T-helper 17 cell (primary cell): Measurements from ENCODE around the gene STXBP6. TPM values are rescaled to one million over a fixed set of nuclear protein-coding genes. Genes with fewer than 3 reads are reported as not detected.

ENCODE experiments used
- ATAC-seq: fragments of 150-1000 bp; cut with Tn5 transposase; 2 replicates; pipeline ENCODE4 v1.10.0; 2021; ENCODE audit warnings: mild to moderate bottlenecking, moderate library complexity
- DNase-seq, 3 donors: peaks; one replicate each; pipeline versions ENCODE4 v3.0.0 to v3.0.0-alpha.2; 2020 to 2021
- H3K9me3 ChIP-seq: one replicate; pipeline ENCODE4 v1.7.0; 2013; ENCODE audit warnings: low read length, mild to moderate bottlenecking; ENCODE audit not compliant: control insufficient read depth, poor library complexity, severe bottlenecking
- H3K27ac Mint-ChIP-seq: one replicate; pipeline ENCODE4 v1.8.0; 2022; ENCODE audit warnings: mild to moderate bottlenecking, moderate library complexity, mixed read lengths
- H3K27me3 Mint-ChIP-seq: one replicate; pipeline ENCODE4 v1.8.0; 2022; ENCODE audit warnings: mixed read lengths
- H3K36me3 Mint-ChIP-seq: one replicate; pipeline ENCODE4 v1.8.0; 2022; ENCODE audit warnings: low read depth, mixed read lengths
- H3K4me1 Mint-ChIP-seq: one replicate; pipeline ENCODE4 v1.8.0; 2022; ENCODE audit warnings: mild to moderate bottlenecking, mixed read lengths
- H3K4me3 Mint-ChIP-seq: one replicate; pipeline ENCODE4 v1.8.0; 2022; ENCODE audit warnings: mild to moderate bottlenecking, moderate library complexity, mixed read lengths
- total RNA-seq, 4 donors: library from RNA in 2 of 4; stranded (reverse) in 2 of 4; gene quantifications; one replicate each; pipeline ENCODE4 v1.2.3 and lab custom pipeline; 2022 to 2026

Gene STXBP6
- total RNA-seq, 2 donors from 2014 or later, result not detected

DNA sequence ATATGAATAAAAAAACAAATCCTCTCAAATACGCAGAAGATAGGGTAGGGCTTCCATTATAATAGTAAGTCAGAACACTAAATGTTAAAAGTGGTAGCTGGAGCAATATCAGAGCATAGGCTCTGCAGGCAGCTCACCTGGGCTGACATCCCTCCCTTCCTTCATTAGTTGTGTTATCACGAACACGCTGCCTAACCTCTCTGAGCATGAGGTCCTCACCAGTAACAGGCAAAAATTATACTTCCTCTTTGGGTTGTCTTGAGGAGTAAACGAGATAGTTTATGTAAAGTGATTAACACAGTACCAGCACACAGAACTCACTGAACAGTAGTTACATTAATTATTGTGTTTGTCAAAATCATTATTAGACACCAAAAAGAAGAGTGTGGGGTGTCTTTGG lies 154.3 kb downstream of the STXBP6 start:
- Mint-ChIP-seq H3K4me3 (no peak overlapping the region), H3K27ac (no peak overlapping the region)
- ATAC-seq, result no peak

DNA sequence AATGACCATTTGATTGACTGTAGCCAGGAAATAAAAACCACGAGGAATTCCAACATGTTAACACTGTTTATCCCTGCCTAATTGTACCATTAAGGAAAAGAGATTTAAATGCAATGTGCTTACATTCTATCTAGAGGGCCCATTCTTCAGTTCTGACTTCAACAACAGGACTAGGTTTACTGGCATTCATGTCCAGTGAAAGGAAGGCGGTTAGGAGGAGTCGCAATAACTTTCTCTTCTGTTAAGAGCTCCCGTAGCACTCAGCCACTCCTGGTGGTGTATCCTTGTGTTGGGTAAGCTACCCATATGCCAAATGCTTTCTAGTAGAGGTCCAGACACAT lies 154.7 kb downstream of the STXBP6 start:
- Mint-ChIP-seq H3K4me3 (no peak overlapping the region), H3K27me3 (peaks cover 23% of the 10 kb centered on the region), H3K27ac (no peak overlapping the region), H3K36me3 (no peaks in the 10 kb centered on the region), H3K4me1 (no peaks in the 10 kb centered on the region)
- no peak for ATAC-seq
- DNase-seq, result no peak
- H3K9me3 ChIP-seq, result no peaks in the 10 kb centered on the region

More for the DNA sequence above, 154.3 kb downstream of the STXBP6 start:
- Mint-ChIP-seq H3K36me3 (no peaks in the 10 kb centered on the region), H3K4me1 (no peaks in the 10 kb centered on the region), H3K27me3 (peaks cover 26% of the 10 kb centered on the region)
- DNase-seq, result no peak
- H3K9me3 ChIP-seq, result no peaks in the 10 kb centered on the region

DNA sequence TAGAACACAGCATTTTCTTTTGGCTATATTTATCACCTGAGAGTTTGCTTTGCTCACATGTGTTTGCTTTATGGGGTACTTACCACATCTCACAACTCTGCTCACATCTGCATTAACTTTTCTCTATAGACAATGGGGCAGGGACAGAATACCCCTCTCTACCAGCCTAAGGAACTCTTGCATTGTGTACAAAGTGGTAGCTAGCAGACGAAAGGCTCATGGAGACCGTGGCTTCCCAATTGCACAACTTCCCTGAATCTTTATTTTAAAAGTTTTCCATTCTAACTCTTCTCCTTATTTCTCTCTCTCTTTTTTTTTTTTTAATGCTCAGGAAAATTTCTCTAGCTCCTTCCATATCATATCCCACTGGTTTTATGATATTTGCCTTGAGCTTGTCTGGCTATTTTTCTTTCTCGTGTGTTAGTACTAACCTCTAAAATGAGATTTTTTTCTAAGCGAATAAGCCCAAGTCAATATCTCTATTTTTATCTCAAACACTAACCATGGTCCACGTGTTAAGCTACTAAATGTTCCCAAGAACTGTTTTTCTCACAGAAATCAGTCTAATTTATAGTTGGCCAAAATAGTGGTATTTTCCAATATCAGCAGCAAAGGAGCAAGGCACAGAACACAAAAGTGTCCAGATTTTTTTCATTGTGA lies 155.2 kb downstream of the STXBP6 start:
- H3K4me3 Mint-ChIP-seq, result no peak overlapping the region
- no peak overlapping the region for H3K27ac Mint-ChIP-seq
- H3K27me3 Mint-ChIP-seq, result peaks cover 23% of the 10 kb centered on the region
- no peak for DNase-seq
- no peaks in the 10 kb centered on the region for H3K9me3 ChIP-seq
- H3K36me3 Mint-ChIP-seq, result no peaks in the 10 kb centered on the region
- no peak for ATAC-seq
- no peaks in the 10 kb centered on the region for H3K4me1 Mint-ChIP-seq

DNA sequence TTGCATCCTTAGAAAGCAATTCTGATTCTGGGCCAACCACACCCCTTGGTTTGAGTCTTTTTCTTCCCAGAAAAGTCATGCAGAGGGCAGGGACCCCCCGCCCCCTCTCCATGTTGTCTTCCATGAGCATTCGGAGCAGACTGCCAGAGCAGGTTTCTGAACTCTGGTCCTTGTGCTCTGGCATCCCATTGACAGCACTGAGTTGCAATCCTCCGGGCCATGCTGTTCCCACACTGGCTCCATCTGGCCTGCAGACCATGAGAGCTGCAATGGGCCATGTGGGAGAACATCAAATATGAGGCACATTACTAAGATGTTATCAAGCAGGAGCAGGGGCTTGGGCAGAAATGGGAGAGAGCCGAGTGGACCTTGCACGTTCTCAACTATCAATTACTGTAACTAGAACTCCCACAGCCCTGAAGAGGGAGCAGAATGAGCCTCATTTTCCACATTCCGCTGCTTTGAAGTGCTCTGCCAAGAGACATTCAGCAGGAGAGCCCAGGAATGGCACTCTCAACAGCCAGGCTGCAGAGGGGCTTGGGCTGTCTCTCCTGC lies 157.4 kb downstream of the STXBP6 start:
- no peaks in the 10 kb centered on the region for H3K36me3 Mint-ChIP-seq
- H3K4me1 Mint-ChIP-seq, result no peaks in the 10 kb centered on the region
- DNase-seq (no peak), ATAC-seq (no peak)
- no peak overlapping the region for H3K4me3 Mint-ChIP-seq
- no peak overlapping the region for H3K27ac Mint-ChIP-seq
- peaks cover 17% of the 10 kb centered on the region for H3K27me3 Mint-ChIP-seq
- no peaks in the 10 kb centered on the region for H3K9me3 ChIP-seq

DNA sequence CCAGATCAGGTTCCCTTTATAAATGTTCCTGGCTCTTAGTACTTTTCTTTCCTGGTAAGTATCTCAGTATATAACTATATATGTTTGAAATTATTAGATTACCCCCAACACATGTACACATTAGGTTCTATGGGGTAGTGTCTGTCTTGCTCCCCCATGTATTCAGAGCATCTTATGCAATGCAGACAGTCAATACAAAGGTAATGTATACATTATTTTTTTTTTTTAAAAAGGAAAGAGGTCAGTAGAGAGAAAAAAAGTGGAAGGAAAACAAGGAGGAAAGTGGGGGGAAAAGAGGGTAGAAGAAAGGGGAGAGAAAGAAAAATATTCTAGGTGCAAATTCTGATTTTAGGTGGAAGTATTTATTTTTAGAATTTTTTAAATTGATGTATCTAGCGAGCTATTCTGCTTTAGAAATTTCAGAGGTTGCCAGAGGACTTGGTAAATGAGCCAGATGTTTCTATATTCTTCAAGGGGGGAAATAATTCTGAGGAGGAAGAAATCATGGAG lies 157.9 kb downstream of the STXBP6 start:
- H3K27ac Mint-ChIP-seq, result no peak overlapping the region
- H3K4me1 Mint-ChIP-seq, result no peaks in the 10 kb centered on the region
- H3K9me3 ChIP-seq, result no peaks in the 10 kb centered on the region
- peaks cover 19% of the 10 kb centered on the region for H3K27me3 Mint-ChIP-seq
- no peak for ATAC-seq
- H3K36me3 Mint-ChIP-seq, result no peaks in the 10 kb centered on the region
- DNase-seq, result no peak
- no peak overlapping the region for H3K4me3 Mint-ChIP-seq

DNA sequence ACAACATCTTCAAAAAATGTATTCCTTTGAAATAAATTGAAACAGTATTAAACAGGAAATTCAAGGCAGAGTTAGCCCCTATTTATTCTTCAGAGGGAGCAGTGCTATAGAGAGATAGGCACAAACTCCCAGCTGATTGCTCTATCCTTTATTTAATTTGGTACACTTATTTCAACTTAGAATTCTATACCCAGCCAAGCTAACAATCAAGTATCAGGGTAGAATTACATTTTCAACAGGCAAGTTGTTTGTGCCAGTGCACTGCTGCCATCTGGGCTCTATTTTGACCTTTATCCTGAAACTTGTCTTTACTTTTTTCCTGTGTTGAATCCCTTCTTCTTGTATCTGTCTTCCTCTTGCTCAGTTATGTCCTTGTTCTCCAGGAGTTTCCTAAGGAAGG lies 159.2 kb downstream of the STXBP6 start:
- no peak overlapping the region for H3K4me3 Mint-ChIP-seq
- ATAC-seq, result no peak
- no peak for DNase-seq
- H3K27me3 Mint-ChIP-seq, result peaks cover 12% of the 10 kb centered on the region
- no peaks in the 10 kb centered on the region for H3K4me1 Mint-ChIP-seq
- H3K9me3 ChIP-seq, result no peaks in the 10 kb centered on the region
- H3K27ac Mint-ChIP-seq, result no peak overlapping the region
- no peaks in the 10 kb centered on the region for H3K36me3 Mint-ChIP-seq

DNA sequence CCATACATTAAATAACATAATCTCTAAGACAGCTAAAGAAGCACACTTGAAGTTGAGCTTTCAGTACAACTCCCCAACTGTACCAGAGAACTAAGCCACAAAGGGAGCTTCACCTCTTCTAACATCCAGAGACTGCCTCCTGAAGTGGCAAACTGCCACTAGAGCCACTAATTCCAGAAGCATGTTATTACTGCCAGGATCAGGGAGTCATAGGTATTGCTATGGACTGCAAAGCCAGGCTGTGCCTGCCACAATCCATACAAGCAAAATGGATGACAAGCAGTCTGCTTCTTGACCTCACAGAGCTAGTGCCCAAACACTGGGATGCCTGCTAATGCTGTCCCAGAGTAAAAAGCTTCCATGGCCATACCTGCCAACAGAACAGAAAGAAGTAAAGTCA lies 160.1 kb downstream of the STXBP6 start:
- Mint-ChIP-seq H3K4me3 (no peak overlapping the region), H3K27me3 (peaks cover 11% of the 10 kb centered on the region), H3K27ac (no peak overlapping the region), H3K36me3 (no peaks in the 10 kb centered on the region), H3K4me1 (no peaks in the 10 kb centered on the region)
- DNase-seq, result no peak
- H3K9me3 ChIP-seq, result no peaks in the 10 kb centered on the region
- ATAC-seq, result no peak

DNA sequence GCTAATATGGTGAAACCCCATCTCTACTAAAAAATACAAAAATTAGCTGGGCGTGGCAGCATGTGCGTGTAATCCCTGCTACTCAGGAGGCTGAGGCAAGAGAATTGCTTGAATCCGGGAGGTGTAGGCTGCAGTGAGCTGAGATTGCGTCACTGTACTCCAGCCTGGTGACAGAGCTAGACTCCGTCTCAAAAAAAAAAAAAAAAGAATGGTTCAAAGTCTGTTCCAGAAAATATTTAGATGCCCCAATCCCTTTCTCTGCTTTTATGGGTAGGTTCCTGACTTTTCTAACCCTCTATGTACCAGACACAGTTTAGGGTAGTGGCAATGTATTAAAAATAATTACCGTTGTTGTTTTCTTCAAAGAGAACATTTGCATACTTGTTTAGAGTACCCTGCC lies 161.4 kb downstream of the STXBP6 start:
- Mint-ChIP-seq H3K4me3 (no peak overlapping the region), H3K4me1 (no peaks in the 10 kb centered on the region), H3K27me3 (peaks cover 9% of the 10 kb centered on the region), H3K27ac (no peak overlapping the region), H3K36me3 (no peaks in the 10 kb centered on the region)
- DNase-seq, result no peak
- no peak for ATAC-seq
- H3K9me3 ChIP-seq, result no peaks in the 10 kb centered on the region

DNA sequence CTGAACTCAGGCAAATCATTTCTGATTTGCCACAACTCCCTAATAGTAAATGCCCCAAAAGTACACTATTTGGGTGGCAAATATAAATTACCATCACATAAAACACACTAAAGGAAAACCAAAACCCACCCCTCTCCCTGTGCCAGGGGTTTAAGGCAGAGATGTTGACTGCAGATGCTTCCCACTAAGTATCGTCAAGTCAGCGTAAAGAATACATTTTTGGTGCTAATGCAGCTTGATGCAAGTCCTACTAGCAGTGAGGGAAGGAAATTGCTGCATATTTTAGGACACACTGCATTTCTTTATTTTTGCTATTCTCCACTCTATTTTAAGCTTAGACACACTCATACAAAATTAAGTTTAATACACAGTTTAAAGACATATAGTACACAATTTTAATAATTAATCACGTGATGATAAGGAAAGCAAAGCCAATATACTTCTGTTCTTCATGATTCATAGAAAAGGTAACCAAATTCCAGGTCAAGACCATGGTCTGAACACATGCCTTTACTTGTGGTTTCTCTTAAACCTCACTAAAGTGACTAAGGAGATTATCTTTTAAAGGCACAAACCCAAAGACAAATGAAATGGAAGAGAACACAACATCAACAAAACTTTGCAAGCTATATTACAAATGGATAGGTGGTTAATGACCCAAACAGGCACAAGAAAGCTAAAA lies 162.2 kb downstream of the STXBP6 start:
- Mint-ChIP-seq H3K4me3 (no peak overlapping the region), H3K4me1 (no peaks in the 10 kb centered on the region), H3K27ac (no peak overlapping the region), H3K27me3 (peaks cover 9% of the 10 kb centered on the region), H3K36me3 (no peaks in the 10 kb centered on the region)
- no peak for DNase-seq
- H3K9me3 ChIP-seq, result no peaks in the 10 kb centered on the region
- ATAC-seq, result no peak

DNA sequence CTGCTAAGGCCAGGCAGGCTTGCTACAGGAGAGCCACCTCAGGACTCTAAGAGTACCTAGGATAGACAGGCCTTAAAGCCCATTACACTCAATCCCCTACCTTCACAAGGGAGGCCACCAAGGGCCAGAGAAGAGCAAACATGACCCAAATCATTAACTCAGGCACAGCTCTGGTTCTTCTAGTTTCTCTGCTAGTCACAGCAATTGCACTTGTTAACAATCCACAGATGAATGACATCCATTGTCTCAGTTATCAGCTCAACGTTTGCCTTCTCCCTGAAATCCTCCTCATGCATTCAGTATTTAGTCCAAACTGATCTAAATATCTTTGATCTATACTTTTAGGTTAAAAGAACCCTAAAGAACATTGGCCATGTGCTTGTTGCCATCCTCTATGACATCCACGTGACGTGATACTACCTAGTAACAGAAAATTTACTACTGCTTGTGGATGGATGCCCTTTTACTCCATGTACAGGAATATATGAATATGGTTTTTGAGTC lies 164.5 kb downstream of the STXBP6 start:
- no peaks in the 10 kb centered on the region for H3K9me3 ChIP-seq
- DNase-seq, result no peak
- H3K27me3 Mint-ChIP-seq, result peaks cover 9% of the 10 kb centered on the region
- H3K4me3 Mint-ChIP-seq, result no peak overlapping the region
- no peak for ATAC-seq
- no peak overlapping the region for H3K27ac Mint-ChIP-seq
- H3K36me3 Mint-ChIP-seq, result no peaks in the 10 kb centered on the region
- no peaks in the 10 kb centered on the region for H3K4me1 Mint-ChIP-seq

DNA sequence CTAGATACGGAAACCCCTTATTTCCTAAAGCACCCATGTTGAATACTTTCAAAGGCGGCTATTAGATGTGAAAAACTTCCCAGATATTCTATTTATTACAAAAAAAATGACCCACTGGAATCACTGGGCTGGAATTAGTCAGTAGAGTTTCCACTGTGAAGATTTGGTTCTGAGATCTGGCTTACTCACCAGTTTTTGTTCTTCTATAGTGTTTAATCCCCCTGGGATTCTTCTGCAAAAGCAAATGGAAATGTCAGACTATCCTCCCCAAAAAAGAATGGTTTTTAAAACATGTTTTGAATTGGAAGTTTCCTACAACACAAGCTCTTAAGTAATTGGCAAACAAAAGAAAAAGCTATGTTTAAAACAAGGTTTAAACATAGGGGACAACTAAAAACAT lies 166.4 kb downstream of the STXBP6 start:
- no peaks in the 10 kb centered on the region for H3K4me1 Mint-ChIP-seq
- ATAC-seq (no peak), DNase-seq (no peak)
- H3K27ac Mint-ChIP-seq, result no peak overlapping the region
- H3K36me3 Mint-ChIP-seq, result no peaks in the 10 kb centered on the region
- H3K4me3 Mint-ChIP-seq, result no peak overlapping the region
- peaks cover 21% of the 10 kb centered on the region for H3K27me3 Mint-ChIP-seq
- no peaks in the 10 kb centered on the region for H3K9me3 ChIP-seq

DNA sequence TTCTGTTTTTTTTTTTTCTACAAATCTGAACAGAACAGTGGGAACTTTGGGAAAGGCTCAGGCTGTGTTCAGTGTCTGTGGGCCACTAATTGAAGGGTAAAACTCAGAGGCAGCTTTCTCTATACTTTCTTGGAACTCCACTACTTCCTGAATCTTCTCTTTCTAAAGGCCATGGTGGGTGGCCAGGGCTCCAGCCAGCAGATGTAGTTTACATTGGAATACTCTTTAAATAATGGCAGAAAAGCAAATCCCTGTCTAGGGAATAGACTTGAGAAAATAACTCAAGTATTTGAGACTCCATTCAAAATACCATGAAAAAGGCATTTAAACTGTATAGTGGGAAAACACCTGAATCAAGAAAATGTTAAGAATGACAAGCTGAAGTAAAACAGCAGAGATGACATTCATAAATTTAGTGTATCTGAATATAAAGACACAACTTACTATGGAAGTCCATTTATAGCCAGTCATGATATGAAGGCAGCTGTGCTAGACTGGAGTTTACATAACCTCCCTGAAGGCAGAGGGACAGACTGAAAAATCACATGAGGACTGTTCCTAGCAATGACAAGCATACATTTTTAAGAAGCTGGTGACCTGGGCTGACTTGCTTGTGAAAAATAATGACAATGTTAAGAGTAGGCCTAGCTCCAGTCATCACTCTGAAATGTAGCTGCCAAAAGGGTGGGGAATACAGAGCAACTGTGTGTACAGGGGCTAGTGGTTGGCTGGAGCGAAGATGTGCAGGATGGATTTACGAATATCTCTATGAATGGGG lies 168.6 kb downstream of the STXBP6 start:
- Mint-ChIP-seq H3K4me3 (no peak overlapping the region), H3K4me1 (no peaks in the 10 kb centered on the region), H3K27ac (no peak overlapping the region), H3K36me3 (no peaks in the 10 kb centered on the region), H3K27me3 (peaks cover 23% of the 10 kb centered on the region)
- no peak for ATAC-seq
- no peak for DNase-seq
- H3K9me3 ChIP-seq, result no peaks in the 10 kb centered on the region

DNA sequence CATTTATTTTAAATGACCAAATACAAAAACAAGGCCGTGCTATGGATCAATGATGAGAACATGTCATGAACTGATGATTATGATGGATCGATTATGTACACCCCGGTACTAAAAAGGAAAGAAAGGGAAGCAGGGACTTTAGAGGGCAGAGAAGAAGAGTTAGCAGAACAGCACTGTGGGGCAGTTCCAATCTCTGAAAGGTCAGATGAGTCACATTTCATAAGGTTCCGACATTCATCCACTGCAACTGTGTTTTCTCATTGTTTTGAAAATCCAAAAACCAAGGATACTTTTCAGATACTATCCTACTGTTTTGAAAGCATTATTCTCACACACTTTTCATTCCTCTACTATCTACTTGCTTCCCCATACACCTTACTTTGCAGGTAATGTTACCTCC lies 169.3 kb downstream of the STXBP6 start:
- Mint-ChIP-seq H3K4me3 (no peak overlapping the region), H3K27me3 (peaks cover 24% of the 10 kb centered on the region), H3K27ac (no peak overlapping the region), H3K4me1 (no peaks in the 10 kb centered on the region), H3K36me3 (no peaks in the 10 kb centered on the region)
- no peak for ATAC-seq
- no peak for DNase-seq
- no peaks in the 10 kb centered on the region for H3K9me3 ChIP-seq
